GM19395 (cell line): ENCODE data around the gene FEM1B.

Source experiments
- ATAC-seq: cut with Tn5 transposase; IDR thresholded peaks from one replicate; pipeline ENCODE4 v1.9.1; 2021; ENCODE audit warnings: mild to moderate bottlenecking, moderate library complexity; ENCODE audit not compliant: unreplicated experiment

The FEM1B gene

GRCh38 chr15:68258692-68259091, 18.9 kb upstream of the FEM1B start:
- no peak for ATAC-seq

- no peak for ATAC-seq
These were observed 17.7 kb upstream of the FEM1B start for GRCh38 chr15:68259883-68260282.

GRCh38 chr15:68261241-68261640, 16.3 kb upstream of the FEM1B start:
- ATAC-seq, result no peak

GRCh38 chr15:68261980-68262379, 15.6 kb upstream of the FEM1B start:
- ATAC-seq, result no peak

GRCh38 chr15:68262514-68263356, 14.8 kb upstream of the FEM1B start:
- no peak for ATAC-seq

- ATAC-seq, result no peak
These were observed 13.3 kb upstream of the FEM1B start for GRCh38 chr15:68264282-68264681.

- no peak for ATAC-seq
These were observed 12.5 kb upstream of the FEM1B start for GRCh38 chr15:68265081-68265480.

GRCh38 chr15:68265674-68266073, 11.9 kb upstream of the FEM1B start:
- ATAC-seq, result no peak

- ATAC-seq, result no peak
These were observed 9.1 kb upstream of the FEM1B start for GRCh38 chr15:68268405-68268804.

- ATAC-seq, result no peak
These were observed 5.6 kb upstream of the FEM1B start for GRCh38 chr15:68271854-68272471.

GRCh38 chr15:68272721-68273271, 4.7 kb upstream of the FEM1B start:
- no peak for ATAC-seq

GRCh38 chr15:68274201-68274848, 3.2 kb upstream of the FEM1B start:
- no peak for ATAC-seq

GRCh38 chr15:68275165-68275746, 2.3 kb upstream of the FEM1B start:
- no peak for ATAC-seq

GRCh38 chr15:68276668-68277067, 877 bp upstream of the FEM1B start:
- ATAC-seq, result no peak

GRCh38 chr15:68277131-68277602, 378 bp upstream of the FEM1B start:
- ATAC-seq, result peak; percentile 29

GRCh38 chr15:68278345-68278594, 725 bp downstream of the FEM1B start:
- ATAC-seq, result no peak

GRCh38 chr15:68278595-68279405, 1.3 kb downstream of the FEM1B start:
- ATAC-seq, result no peak

GRCh38 chr15:68279779-68280753, 2.5 kb downstream of the FEM1B start:
- ATAC-seq, result no peak

- ATAC-seq, result no peak
These were observed 3.5 kb downstream of the FEM1B start for GRCh38 chr15:68281008-68281407.
